ENCODE data around the gene TMEM120A.

The TMEM120A gene

DNA sequence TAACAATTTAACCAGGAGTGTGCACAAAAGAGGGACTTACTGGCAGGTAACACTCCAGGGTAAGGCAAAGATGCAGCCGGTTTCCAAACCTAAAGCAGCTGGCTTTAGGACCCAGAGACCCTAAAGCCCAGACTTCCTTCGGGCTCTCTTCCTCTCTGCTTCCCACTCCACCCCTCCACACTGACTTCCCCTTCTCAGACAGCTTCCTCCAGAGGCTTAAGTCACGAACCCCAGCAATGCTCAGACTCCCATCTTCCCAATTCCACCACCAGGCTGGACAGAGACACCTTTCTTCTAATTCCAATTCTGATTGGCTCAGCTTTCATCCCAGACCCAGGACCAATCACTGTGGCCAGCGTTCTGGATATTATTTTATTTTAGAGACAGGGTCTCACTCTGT lies 28.6 kb upstream of the TMEM120A start:
- TF ChIP-seq, protein P1, sequence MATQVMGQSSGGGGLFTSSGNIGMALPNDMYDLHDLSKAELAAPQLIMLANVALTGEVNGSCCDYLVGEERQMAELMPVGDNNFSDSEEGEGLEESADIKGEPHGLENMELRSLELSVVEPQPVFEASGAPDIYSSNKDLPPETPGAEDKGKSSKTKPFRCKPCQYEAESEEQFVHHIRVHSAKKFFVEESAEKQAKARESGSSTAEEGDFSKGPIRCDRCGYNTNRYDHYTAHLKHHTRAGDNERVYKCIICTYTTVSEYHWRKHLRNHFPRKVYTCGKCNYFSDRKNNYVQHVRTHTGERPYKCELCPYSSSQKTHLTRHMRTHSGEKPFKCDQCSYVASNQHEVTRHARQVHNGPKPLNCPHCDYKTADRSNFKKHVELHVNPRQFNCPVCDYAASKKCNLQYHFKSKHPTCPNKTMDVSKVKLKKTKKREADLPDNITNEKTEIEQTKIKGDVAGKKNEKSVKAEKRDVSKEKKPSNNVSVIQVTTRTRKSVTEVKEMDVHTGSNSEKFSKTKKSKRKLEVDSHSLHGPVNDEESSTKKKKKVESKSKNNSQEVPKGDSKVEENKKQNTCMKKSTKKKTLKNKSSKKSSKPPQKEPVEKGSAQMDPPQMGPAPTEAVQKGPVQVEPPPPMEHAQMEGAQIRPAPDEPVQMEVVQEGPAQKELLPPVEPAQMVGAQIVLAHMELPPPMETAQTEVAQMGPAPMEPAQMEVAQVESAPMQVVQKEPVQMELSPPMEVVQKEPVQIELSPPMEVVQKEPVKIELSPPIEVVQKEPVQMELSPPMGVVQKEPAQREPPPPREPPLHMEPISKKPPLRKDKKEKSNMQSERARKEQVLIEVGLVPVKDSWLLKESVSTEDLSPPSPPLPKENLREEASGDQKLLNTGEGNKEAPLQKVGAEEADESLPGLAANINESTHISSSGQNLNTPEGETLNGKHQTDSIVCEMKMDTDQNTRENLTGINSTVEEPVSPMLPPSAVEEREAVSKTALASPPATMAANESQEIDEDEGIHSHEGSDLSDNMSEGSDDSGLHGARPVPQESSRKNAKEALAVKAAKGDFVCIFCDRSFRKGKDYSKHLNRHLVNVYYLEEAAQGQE (IDR thresholded peaks at IDR 0.05; ENCODE audit: insufficient read depth in 1 of 2, low read depth in 2 of 2, low read length in 2 of 2), result peak in 1 of 2 experiments; percentile 75; a peak in 2 of 4 replicates
- TF ChIP-seq FOXP2 (optimal IDR thresholded peaks at IDR 0.05; ENCODE audit: borderline replicate concordance, extremely low read depth, extremely low read length, insufficient read depth) (no peak), POLR2AphosphoS5 (IDR thresholded peaks at IDR 0.05; ENCODE audit: low read depth, low read length) (peak; percentile 55; the same call in 1 of the 2 replicates)

- no peak for TF ChIP-seq POLR2AphosphoS5 (IDR thresholded peaks at IDR 0.05; ENCODE audit: low read depth, low read length)
- TF ChIP-seq FOXP2 (optimal IDR thresholded peaks at IDR 0.05; ENCODE audit: borderline replicate concordance, extremely low read depth, extremely low read length, insufficient read depth), result no peak
- TF ChIP-seq SIN3A (IDR thresholded peaks at IDR 0.05; ENCODE audit: borderline replicate concordance, insufficient read depth, low read length), result no peak
- TF ChIP-seq, protein P1 (IDR thresholded peaks at IDR 0.05; ENCODE audit: insufficient read depth in 1 of 2, low read depth in 2 of 2, low read length in 2 of 2), result no peak
- no peak for TF ChIP-seq TAF1 (IDR thresholded peaks at IDR 0.05; ENCODE audit: borderline replicate concordance, insufficient read depth, low read length)
These were observed 27.8 kb upstream of the TMEM120A start for GRCh38 chr7:76022026-76022780.

DNA sequence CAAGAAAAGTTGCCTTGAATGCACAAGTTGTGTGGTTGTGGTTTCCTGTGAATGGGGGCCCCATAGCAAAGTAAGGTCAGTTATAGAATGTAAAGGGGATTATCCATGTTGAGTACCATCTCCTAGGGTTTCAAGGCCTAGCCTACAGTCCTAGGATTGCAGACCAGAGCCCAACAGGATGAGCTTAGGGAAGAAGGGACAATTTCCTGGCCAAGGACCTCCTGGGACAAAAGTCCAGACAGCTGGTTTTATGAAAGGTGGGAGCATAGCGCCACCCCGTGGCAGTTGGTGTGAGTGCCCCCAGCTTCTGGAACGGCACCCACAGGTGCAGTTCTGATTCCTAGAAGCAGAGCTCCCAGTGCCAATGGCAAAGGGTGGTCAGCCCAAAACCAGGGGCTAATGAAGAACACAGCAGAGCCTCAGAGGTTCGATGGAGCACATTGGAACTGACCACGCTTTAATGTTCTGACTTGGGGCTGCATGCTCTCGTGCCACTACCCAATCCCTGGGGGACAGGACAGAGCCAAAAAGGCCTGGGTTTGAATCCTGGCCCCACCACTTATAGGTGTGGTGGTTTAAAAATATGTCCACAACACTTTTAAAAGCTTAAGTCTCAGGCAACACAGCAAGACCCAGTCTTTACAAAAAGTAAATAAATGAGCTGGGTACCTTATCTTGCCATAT lies 25.8 kb upstream of the TMEM120A start:
- no peak for TF ChIP-seq POLR2AphosphoS5 (IDR thresholded peaks at IDR 0.05; ENCODE audit: low read depth, low read length)
- no peak for TF ChIP-seq SIN3A (IDR thresholded peaks at IDR 0.05; ENCODE audit: borderline replicate concordance, insufficient read depth, low read length)
- TF ChIP-seq FOXP2 (optimal IDR thresholded peaks at IDR 0.05; ENCODE audit: borderline replicate concordance, extremely low read depth, extremely low read length, insufficient read depth), result no peak
- TF ChIP-seq, protein P1 (IDR thresholded peaks at IDR 0.05; ENCODE audit: insufficient read depth in 1 of 2, low read depth in 2 of 2, low read length in 2 of 2), result no peak
- no peak for TF ChIP-seq TAF1 (IDR thresholded peaks at IDR 0.05; ENCODE audit: borderline replicate concordance, insufficient read depth, low read length)

DNA sequence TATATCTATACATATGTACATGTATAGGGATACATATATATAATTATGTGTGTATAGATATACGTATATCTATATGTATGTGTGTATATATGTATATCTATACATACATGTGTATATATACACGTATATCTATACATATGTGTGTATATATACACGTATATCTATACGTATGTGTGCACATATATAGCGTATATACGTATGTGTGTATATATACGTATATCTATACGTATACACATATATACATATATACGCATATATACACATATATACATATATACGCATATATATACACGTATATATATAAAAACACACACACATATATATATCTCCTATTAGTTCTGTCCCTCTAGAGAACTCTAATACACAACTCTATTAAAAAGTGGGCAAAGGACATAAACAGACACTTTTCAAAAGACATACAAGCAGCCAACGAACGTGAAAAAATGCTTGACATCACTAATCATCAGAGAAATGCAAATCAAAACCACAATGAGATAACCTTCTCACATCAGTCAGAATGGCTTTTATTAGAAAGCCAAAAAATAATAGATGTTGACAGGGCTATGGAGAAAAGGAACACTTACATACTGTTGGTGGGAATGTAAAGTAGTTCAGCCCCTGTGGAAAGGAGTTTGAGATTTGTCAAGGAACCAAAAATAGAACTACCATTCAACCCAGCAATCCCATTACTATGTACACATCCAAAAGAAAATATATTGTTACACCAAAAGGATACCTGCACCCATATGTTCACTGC lies 22.0 kb upstream of the TMEM120A start:
- TF ChIP-seq FOXP2 (optimal IDR thresholded peaks at IDR 0.05; ENCODE audit: borderline replicate concordance, extremely low read depth, extremely low read length, insufficient read depth) (no peak), TAF1 (IDR thresholded peaks at IDR 0.05; ENCODE audit: borderline replicate concordance, insufficient read depth, low read length) (no peak), POLR2AphosphoS5 (IDR thresholded peaks at IDR 0.05; ENCODE audit: low read depth, low read length) (no peak), SIN3A (IDR thresholded peaks at IDR 0.05; ENCODE audit: borderline replicate concordance, insufficient read depth, low read length) (no peak)
- TF ChIP-seq, protein P1 (IDR thresholded peaks at IDR 0.05; ENCODE audit: insufficient read depth in 1 of 2, low read depth in 2 of 2, low read length in 2 of 2), result no peak
